GM12801 (cell line): ENCODE measurements around the gene KRTAP4-2.

Experiments
- TF ChIP-seq, protein P1 (sequence below): IDR thresholded peaks from one replicate; pipeline ENCODE4 v1.5.1; 2011; ENCODE audit warnings: control low read depth; ENCODE audit not compliant: insufficient read length; ENCODE audit errors: extremely low read depth

The KRTAP4-2 gene

DNA sequence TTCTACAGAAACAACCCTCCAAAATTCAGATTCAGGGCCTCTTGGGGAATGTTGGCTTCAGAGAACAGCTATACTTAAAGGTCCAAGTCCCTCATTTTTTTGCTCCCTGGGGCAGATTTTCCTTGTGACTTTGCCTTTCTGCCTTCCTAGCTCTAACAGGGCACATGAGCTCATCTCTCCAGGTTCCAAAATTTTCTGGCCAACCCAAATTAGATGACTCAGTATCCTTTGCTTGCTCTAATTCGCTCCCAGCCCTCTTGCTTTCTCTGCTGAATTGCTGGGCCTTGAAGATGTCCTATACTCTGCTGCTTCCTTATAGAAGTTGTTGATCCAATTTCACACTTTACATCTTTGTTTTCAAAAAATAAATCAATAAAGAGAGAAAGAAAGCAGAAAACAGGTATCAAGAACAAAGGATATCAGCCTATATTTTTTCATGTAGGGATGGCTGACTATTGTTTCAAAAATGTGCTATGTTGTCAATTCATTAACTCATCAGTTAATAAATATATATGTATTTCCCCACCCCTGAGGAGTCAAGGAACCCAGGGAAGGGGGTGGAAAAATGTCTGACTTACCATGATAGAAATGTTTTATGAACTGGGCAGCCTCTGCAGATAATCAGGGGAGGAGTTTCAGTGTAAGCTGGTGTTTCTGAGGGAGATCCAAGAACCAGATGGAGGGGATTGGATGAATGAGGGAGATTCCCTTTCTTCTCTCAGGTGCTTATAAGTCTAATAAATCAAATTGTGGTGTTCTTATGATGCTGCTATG, 1.0 kb upstream of the KRTAP4-2 start:
- TF ChIP-seq, protein P1, sequence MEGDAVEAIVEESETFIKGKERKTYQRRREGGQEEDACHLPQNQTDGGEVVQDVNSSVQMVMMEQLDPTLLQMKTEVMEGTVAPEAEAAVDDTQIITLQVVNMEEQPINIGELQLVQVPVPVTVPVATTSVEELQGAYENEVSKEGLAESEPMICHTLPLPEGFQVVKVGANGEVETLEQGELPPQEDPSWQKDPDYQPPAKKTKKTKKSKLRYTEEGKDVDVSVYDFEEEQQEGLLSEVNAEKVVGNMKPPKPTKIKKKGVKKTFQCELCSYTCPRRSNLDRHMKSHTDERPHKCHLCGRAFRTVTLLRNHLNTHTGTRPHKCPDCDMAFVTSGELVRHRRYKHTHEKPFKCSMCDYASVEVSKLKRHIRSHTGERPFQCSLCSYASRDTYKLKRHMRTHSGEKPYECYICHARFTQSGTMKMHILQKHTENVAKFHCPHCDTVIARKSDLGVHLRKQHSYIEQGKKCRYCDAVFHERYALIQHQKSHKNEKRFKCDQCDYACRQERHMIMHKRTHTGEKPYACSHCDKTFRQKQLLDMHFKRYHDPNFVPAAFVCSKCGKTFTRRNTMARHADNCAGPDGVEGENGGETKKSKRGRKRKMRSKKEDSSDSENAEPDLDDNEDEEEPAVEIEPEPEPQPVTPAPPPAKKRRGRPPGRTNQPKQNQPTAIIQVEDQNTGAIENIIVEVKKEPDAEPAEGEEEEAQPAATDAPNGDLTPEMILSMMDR = no peak

DNA sequence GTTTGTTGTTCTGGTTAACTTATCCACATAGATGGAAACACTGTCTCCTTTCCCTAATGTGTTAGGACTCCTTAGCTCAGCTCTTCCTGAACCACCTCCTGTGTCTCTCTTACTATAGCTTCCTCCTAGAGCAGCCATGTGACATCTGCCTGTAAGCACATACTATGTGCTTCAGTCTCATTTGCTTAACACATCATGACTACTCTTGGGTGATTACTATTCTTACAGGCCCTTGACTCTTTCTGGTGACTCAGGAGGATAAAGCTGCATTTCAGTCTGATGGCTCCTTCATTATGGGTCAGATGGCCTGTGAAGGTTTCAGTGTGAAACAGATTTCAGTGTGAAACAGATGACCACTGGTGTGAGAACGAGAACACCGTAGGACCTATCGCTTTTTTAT, 320 bp upstream of the KRTAP4-2 start:
- TF ChIP-seq, protein P1 = no peak

DNA sequence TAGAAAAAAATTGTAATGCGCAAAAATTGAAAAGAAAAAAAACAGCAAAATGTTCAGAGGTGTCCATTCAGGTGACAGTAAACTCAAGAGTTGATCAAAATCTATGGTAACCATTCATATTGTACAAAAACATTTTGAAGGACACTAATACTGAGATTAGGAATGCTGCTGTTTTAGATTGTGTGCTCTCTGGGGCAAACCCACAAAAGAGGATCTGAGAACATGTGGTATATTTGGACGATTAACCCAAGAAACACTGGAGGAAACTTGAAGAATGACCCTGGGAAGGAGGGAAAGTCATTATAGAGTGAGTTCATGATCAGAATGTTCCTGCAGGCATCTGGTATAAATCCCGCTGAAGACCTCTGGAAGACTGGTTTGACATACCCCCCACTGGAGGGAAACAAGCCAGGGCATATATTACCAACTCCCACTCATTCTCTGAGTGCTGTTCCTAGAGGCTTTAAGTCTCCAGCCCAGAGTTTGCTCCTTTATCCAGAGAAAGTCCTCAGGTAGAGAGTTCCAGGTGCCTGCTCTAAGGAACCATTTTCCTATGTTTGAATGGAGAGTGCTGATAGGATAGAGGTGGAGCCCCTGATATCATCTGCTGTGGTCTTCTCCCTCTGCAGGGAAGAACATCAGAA, 1.2 kb downstream of the KRTAP4-2 start:
- TF ChIP-seq, protein P1 = no peak

DNA sequence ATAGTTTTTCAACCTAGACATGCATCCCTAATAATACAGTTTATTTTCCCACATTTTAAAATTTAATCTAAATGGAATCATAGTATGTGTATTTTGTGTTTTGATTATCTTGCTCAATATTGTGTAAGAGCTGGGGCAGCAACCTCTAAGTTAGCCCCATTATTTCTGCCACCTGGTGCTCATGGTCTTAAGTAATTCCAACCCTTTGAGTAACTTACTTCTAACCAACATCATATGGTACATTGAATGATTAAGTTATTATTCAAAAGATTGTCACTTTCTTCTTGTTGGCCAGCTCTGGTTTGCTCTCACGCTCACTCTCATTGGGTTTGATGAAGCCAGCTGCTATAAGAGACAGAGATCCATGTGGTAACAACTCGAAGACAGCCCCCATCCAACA, 6.1 kb downstream of the KRTAP4-2 start:
- TF ChIP-seq, protein P1 = no peak

DNA sequence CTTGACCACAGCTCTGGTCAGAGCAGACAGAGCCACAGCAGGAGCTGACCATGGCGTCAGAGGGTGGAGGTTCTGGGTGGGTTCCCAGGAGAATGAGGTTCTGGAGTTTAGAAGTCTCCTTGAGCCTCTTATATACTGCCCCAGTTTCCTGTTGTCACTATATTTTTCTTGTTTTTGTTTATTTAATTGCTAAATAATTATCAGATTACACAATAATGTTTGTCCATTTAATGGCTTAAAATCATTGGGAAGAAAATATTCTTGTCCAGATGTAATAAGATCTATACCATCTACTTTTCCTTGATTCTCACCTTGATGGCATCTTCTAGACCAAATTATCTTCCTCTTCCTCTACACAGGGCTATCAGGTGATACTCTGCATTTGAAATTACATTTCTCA, 9.9 kb downstream of the KRTAP4-2 start, which contains the start of gene KRTAP4-3:
Gene KRTAP4-3, minus strand, starts transcription at position 101 of the 400 bp plus-strand sequence. Its CDS starts 49 bp downstream, at position 52.
- TF ChIP-seq, protein P1 = no peak

DNA sequence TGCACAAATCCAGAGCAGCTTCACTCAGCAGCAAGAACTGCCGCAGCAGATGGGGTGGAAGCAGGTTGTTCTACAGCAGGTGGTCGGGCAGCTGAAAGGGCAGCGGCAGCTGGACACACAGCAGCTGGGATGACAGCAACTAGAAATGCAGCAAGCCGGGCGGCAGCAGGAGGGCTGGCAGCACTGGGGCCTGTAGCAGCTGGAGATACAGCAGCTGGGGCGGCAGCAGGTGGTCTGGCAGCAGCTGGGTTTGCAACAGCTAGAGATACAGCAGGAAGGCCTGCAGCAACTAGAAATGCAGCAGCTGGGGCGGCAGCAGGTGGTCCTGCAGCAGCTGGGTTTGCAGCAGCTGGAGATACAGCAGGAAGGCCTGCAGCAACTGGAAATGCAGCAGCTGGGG, 10.5 kb downstream of the KRTAP4-2 start:
- TF ChIP-seq, protein P1 = no peak

DNA sequence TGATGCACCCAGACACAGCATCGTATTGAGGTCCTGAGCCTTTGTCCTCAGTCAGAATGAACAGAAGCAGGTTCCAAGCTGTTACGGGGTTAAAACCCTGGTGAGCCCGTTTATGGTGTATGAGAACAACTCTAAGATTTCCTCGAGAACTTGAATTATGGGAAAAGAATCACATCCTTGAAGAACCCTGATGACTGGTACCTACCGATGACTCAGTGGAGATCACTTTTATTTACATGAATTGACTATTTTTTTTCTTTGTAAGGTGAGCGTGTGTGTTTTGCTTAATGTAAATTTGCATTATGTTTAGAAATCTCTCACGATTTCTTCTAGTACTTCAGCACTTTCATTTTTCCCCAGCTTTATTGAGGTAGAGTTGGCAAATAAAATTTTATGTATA, 14.2 kb downstream of the KRTAP4-2 start:
- TF ChIP-seq, protein P1 = no peak
